ENCODE results near the gene PNLIPRP3.
"Not testable (repeated sequence)": the region's sequence is repeated elsewhere in the genome, so short reads cannot be mapped to it uniquely, and the experiment has no call there.

Gene PNLIPRP3

DNA sequence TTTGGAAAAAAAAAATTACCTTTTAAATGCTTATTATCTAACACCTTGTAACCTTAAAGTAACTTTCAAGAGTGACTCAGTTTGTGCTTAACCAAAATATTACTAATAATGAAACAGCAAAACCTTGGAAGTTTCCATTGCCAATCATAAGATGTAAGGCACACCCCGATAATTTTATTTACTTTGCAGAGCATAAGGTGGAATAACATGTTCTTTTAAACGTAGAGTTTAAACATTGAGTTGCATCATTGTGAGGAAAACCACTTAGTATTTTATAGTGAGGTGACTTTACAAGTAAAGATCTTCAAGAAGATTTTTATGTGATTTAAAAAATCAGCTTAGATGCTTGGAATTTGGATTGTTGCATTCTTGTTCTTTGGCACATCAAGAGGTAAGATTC lies at the start of gene PNLIPRP3:
Gene PNLIPRP3 (plus strand): TSS at position 177 of the 400 bp plus-strand sequence. CDS start 166 bp downstream, at position 343.
- DNase-seq (ENCODE audit: low read depth in 2 of 2) = no peak

DNA sequence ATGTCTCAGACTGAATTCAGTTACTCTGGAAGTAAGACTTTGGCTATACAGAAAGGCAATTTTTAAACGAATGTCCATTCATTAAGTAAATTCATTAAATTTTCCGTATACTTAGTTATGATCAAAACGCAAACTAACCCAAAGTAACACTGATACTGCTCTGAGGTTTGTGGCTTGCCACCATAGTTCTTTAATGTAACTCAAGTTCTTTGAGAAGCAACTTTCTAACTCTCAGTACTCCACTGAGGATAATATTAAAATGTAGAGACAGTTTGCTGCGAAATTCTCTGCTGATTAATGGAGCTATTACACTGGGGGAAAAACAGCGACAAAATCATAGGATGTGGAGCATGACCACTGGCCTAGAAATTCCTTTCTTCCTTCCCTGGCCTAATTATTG lies 45.4 kb upstream of the PNLIPRP3 start:
- no peak for DNase-seq (ENCODE audit: low read depth in 2 of 2)

DNA sequence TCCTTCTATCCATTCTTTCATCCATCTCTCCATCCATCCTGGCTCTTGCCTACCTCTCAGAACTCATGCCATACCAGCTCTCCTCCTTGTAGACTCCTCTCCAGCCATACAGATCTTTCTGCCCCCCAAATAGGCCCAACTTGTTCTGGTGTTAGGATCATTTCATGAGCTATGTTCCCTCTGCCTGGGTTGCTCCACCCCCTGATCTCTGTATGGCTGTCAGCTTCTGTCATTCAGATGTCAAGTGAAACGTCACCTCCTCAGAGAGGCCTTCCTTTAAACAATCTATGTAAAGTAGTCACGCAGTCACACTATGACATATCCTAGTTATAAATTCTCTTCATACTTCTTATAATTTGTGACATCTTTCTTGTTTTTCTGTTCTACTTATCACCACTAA lies 42.3 kb upstream of the PNLIPRP3 start:
- DNase-seq (ENCODE audit: low read depth in 2 of 2) = no peak

DNA sequence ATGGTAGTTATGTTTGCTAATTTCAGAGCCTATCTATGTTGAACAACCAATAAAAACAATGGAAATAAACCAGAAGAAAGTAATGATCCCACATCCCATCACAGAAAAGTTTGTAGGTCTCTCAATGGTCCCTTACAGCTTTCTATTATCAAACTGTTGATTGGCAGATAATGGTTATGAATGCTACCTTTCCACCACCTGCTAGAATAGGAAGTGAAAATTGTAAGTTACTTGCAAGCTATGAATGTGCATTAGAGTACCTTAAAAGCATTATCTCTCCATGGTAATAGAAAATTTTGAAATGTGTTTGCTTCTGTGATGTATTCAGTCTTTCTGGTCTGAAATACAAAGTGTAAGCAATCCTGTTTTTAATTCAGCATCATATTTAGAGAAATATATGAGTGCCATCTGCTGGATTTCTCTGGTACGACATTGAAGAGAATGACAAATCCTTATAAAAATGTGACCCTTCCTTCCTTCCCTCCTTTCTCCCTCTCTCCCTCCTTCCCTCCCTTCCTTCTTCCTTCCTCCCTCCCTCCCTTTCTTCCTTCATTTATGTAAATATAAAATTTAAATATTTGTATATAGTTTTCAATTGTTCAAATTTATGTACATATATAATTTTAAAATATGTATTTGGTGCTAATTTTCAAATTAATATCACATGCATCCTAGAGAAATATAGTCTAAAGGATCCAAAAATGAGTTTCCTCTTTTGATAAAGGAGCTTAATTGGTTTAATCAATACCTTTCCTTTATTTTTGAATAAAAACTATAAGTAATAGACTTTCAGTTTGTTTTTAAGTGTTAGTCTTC lies 41.4 kb upstream of the PNLIPRP3 start:
- no peak for DNase-seq (ENCODE audit: low read depth in 2 of 2)

DNA sequence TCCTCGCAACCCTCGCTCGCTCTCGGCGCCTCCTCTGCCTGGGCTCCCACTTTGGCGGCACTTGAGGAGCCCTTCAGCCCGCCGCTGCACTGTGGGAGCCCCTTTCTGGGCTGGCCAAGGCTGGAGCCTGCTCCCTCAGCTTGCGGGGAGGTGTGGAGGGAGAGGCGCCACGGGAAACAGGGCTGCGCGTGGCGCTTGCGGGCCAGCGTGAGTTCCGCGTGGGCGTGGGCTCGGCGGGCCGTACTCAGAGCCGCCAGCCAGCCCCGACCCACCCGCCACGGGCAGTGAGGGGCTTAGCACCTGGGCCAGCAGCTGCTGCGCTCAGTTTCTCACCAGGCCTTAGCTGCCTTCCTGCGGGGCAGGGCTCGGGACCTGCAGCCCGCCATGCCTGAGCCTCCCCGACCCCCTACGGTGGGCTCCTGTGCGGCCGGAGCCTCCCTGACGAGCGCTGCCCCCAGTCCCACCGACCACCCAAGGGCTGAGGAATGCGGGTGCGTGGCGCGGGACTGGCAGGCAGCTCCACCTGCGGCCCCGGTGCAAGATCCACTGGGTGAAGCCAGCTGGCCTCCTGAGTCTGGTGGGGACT lies 34.3 kb upstream of the PNLIPRP3 start:
- DNase-seq (ENCODE audit: low read depth in 2 of 2) = not testable (repeated sequence)

DNA sequence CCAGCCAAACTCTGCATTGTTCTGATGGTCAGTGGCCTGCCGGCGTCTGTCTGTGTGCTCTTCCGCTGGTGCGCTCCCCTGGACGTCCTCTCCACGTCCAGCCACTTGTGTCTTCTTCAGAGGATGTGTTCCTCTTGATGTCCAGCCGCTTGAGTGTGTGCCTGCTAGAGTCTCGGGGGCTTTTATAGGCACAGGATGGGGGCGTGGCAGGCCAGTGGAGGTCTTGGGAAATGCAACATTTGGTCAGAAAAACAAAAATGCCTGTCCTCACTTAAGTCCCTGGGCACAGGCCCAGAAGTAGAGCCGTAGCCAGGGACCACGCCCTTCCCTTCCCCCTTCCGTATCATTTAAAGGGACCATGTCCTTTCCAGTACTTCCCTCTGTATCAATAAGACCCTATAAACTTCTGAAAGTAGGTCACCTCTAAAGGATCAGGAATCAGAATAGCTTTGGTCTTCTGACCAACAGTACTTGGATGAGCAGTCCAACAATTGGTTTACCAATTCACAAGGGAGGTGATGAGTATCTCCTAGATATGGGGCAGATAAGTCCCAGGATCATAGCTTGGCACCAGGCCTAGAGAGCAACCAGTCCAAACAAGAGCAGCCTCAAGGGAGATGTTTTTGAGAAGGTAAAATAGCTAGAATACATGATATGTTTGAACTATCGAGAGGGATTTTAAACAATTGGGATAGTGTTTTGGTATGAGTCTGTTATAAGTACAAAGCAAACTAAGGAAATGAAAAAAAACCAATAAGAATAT lies 32.2 kb upstream of the PNLIPRP3 start:
- DNase-seq (ENCODE audit: low read depth in 2 of 2) = no peak

DNA sequence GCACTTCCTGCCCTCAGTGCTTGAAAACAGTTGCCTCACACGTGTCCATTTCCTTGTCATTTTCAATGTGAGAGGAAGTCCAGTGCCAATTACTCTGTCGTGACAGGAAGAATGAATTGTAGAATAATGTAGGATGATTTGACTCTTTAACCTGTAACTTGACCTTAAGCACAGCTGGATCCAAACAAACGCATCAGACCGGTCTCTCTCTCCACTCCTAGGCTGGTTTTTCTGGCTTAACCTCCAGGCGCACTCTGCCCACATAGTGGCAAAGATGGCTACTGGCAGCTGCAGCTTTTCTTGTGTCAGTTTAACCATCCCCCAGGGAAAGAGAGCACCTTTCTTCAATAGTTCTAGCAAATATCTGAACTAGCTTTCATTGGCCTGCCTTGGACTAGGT lies 29.4 kb upstream of the PNLIPRP3 start:
- no peak for DNase-seq (ENCODE audit: low read depth in 2 of 2)

DNA sequence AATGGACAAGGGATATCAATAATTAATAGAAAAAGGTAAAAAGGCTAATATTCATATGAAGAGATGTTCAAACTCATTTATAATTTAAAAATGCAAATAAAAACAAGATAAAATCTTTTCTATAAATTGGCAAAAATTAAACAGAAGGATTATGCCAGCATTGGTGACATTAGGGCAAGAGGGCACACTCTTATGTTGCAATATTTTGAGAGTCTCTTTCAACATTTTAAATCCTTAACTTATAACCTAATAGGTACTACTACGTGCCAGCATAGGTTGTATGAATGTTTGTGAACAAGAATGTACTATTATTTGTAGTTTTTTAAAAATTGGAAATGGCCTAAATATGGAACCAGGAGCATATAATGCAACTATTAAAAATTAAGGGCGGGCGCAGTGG lies 24.8 kb upstream of the PNLIPRP3 start:
- no peak for DNase-seq (ENCODE audit: low read depth in 2 of 2)

DNA sequence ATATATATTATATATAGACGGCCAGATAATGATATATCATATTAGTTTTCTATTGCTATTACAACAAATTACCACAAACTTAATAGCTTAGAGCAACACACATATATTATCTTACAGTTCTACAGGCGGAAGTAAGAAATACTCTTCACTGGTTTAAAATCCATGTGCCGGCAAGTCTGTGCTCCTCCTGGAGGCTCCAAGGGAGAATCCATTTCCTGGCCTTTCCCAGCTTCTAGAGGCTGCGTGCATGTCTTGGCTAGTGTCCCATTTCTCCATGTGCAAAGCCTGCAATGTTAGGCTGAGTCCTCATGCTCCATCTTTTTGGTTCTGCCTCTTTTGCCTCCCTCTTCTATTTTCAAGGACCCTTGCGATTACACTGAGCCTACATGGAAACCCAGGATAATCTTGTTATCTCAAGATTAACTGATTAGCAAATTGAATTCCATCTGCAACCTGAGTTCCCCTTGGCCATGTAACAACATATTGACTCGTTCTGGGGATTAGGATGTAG lies 23.9 kb upstream of the PNLIPRP3 start:
- DNase-seq (ENCODE audit: low read depth in 2 of 2) = no peak

DNA sequence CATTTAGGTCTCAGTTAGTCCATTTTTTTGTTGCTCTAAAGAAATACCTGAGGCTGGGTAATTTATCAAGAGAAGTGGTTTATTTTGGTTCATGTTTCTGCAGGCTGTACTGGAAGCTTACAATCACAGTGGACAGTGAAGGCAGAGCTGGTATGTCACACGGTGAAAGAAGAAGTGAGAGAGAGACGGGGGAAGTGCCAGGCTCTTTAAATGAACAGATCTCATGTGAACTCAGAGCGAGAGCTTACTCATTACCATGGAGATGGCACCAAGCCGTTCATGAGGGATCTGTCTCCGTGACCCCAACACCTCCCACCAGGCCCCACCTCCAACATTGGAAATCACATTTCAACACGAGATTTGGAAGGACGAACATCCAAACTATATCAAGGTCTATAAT lies 18.9 kb upstream of the PNLIPRP3 start:
- DNase-seq (ENCODE audit: low read depth in 2 of 2) = no peak

DNA sequence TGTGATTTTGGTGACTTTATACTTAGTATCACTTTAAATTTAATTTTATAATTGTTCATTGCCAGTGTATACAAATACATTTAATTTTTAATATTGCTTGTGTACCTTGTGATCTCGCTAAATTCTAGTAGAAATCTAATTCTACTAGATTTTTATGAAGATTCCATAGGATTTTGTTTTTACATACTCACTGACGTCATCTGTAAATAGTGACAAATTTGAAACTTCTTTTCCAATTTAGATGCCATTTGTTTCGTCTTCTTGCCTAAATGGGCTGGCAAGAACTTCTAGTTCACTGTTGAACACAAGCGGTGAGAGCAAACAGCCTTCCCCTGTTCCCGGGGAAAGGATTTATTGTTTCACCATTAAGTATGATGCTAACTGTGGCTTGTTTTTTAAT lies 17.3 kb upstream of the PNLIPRP3 start:
- no peak for DNase-seq (ENCODE audit: low read depth in 2 of 2)

DNA sequence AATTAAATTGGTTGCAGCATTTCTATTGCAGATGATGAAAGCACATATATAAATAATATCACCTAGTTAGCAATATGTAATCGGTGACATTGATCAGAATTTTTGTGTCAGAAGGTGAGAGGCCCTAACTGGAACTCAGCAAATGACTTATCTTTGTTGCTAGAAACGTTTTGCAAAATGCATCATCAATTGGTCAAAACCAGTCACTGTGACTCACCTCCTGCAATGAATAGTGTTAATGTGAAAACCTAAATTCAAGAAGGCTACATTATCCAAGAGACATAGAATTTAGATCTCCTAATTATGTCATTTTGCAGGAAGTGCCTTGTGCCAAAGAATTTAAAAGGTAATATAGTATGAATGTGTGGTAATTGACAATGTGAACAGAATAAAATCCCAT lies 9.8 kb upstream of the PNLIPRP3 start:
- no peak for DNase-seq (ENCODE audit: low read depth in 2 of 2)

DNA sequence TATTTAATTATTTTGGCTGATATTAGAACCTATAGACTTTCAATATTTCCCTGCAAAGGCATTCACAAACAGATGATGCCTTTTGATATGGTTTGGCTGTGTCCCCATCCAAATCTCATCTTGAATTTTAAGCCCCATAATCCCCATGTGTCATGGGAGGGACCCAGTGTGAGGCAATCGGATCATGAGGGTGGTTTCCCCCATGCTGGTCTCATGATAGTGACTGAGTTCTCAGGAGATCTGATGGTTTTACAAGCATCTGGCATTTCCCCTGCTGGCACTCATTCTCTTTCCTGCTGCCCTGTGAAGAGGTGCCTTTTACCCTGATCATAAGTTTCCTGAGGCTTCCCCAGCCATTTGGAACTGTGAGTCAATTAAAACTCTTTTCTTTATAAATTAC lies 9.3 kb upstream of the PNLIPRP3 start:
- no peak for DNase-seq (ENCODE audit: low read depth in 2 of 2)

DNA sequence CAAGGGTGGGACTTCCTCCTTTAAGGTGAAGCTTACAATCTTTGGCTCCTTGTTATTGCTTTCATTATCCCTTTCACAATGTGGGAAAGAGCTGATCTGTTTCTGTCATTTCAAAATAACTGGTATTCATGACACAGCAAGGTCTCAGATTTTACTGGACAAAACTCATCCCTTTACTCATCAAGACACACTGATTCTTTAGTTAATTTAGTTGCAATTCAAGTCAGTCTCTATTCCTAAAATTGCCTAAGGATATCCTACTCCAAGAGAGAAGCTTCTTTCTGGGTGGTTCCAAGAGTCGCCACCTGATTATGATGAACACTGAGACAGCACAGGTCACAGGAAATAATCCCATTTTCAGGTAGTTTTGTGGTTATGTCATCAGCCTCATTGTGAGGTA lies 5.8 kb upstream of the PNLIPRP3 start:
- no peak for DNase-seq (ENCODE audit: low read depth in 2 of 2)

DNA sequence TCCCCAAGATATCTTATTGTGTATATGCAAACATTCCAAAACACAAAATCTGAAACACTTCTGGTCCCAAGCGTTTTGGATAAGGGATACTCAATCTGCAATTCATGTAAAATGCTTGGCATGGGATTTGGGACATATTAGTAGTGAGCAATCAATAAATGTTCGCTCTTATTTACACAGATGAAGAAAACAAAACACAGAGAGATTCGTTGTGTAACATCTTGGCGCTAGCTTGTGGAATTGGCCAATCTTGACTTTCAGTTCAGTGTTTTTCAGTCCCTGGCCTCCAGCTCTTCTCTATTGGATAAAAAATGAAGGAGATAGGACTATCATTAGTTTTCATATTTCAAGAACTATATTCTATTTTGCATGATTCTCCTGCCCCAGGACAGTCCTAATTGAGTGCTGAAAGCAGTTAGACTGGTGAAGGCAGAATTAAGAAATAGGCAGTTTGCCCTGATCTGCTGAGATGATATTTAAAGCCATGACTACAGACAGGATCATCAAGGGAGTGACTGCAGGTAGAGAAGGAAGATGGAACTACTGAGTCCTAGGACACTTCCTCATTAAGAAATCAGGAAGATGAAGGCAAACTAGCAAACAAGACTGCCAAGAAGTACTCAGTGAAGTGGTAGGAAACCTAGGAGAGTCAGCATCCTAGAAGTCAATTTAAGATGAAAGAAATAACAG lies 1.8 kb downstream of the PNLIPRP3 start:
- DNase-seq (ENCODE audit: low read depth in 2 of 2) = no peak

DNA sequence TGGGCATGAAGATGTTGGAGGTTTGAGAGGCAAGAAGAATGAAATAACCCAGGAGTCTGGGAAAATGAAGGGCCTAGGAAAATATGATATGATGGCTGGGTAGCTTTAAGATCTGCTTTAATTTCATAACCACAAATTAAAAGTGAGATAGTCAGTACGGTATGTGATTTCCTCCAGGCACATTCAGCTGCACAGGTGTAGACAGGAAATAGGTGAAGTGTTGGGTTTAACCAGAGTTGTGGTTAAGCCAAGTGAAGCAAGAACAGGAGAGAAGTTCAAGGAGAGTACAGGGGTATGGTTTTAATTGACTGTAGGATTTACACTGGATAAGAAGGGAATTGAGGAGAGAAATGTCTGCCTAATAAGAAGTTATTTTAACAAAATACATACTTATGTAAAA lies 2.6 kb downstream of the PNLIPRP3 start:
- DNase-seq (ENCODE audit: low read depth in 2 of 2) = no peak

DNA sequence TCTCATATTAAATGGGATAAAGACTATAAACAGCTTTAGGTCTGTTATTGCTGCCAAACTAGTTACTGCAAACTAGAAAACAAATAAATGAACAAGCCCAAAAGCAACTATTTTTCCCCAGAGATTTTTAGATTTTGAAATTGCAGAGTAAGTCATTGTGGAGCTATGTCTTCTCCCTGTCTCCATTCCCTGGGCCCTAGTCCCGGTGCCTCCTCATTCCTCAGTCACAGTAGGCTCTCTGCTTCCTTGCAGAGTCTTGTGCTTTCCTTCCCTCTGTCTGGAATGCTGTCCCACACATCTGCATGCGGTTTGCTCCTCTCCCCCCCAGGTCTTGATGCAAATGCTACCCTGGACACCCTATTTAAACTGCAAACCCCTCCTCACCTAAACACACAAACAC lies 4.0 kb downstream of the PNLIPRP3 start:
- DNase-seq (ENCODE audit: low read depth in 2 of 2) = no peak

DNA sequence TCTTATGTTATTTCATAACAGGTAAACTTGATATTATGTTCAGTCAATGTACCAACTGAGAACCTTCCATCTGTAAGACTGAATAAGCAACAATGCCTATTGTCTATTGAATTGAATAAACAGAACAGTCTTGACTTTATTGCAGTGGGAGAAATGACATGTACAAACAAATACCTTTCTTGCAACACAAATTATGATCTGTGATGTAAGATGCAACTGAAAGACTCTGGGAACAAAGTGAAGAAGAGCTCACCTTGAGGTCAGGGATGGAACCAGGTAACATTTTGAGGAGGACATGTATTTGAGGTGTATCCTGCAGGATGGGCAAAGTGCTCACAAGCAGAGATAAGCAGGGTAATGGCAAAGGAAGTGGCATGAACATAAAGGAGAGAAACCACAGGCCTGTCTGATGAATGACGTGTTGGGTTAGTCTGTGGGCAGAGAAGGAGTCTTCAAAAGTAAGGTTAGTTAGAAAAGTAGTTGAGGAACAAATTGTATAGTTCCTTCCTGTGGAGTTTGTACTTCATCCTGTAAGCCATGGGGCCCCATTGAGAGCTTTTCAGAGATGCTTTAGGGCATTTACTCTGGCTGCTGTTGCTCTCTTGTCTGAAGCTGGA lies 9.5 kb downstream of the PNLIPRP3 start:
- DNase-seq (ENCODE audit: low read depth in 2 of 2) = no peak

DNA sequence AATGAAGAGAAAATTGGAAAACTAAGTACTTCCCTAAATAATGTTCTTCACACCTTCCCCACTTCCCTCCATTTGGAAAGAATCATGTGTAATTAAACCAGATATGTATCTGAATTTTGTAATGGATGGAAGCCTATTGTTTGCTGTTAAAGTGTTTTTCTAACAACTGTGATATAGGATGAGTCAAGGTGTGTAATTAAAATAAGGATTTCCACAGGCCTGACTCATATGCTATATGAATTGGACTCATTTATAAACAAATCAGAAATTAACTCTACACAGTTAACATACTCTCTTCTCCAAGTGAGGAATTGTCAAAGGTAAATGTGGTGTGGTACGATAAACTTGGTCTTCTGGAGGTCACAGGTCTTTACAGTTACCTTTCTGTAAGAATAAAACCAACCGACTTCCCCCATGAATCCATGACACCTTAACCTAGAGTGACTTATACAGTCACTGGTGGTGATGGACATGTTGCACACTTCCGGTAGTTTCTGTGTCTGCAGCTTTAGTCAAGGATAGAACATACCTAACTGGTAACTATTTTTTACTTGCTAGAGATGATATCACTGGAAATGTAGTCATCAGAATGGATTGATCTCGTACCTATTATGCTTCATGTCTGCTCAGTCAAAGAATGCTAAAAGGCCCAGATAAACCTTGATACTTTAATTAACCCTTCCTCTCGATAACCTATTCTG lies 12.8 kb downstream of the PNLIPRP3 start:
- DNase-seq (ENCODE audit: low read depth in 2 of 2) = no peak

DNA sequence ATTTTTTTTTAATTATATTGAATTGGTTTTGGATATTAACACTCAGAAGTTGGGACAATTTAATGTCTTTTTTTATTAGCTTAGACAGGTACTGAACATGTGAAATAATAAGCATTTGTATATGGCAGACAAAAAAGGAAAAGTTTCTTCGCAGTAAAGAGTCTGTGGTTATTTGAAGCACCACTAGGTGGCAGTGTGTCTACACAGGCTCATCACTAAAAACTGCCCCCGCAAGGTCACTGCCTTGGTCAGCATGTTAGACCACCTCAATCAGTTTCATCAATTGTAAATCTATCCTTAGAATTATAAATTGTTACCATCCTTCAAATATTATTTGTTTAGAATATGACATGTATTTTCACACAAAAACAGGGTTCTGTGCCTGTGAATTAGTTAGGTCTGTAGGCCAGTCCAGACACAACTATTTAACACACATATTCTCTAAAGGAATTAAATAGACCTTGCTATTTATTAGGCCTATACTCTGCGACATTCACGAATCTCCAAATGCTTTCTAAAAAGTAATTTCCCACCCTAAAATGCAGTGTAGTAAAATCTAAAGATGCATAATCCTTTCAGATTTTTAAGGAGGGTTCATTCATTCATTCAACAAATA lies 17.0 kb downstream of the PNLIPRP3 start:
- DNase-seq (ENCODE audit: low read depth in 2 of 2) = peak in 1 of 2 donors; percentile 0

DNA sequence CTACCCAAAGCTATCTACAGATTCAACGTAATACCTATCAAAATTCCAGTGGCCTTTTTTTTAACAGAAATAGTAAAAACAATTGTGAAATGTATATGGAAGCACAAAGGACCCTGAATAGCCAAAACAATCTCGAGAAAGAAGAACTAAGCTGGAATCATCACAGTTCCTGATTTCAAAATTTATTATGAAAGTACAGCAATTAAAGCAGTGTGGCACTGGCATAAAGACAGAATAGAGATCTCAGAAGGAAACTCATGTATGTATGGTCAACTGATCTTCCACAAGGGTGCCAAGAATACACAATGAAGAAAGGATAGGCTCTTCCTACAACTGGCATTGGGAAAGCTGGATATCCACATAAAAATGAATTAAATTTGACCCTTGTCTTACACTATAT lies 23.2 kb downstream of the PNLIPRP3 start:
- DNase-seq (ENCODE audit: low read depth in 2 of 2) = no peak
